Right lung (tissue), 10 donors: ENCODE results near the gene CTTNBP2. TPM values are rescaled to one million over a fixed set of nuclear protein-coding genes. Genes with fewer than 3 reads are reported as not detected.

ENCODE experiments used
- DNase-seq, 2 donors: peaks; one replicate each; pipeline ENCODE4 v3.0.0-alpha.2; 2013
- long read RNA-seq, 8 donors: transcript quantifications; one replicate each; lab custom pipeline, GENCODE V29; 2026
- polyA plus RNA-seq, 5 donors: library from polyadenylated mRNA; unstranded; fragments of 120-200 nt; gene quantifications; one replicate each; pipeline versions ENCODE4 v1.2.1 to v1.2.3, GENCODE V29; 2013; ENCODE audit warnings: inconsistent platforms in 1 of 5, low replicate concordance in 1 of 5; ENCODE audit not compliant: insufficient read length in 5 of 5, insufficient read depth in 1 of 5

The CTTNBP2 gene
- 10 to 100 TPM; 14.8 to 22.0 (median 19.6) TPM for polyA plus RNA-seq
- long read RNA-seq, donor 1, result 0 reads
- long read RNA-seq, donor 2, full-length matches to known transcripts, result 1 of 1 reads
- long read RNA-seq, donor 2, partial matches to known transcripts, result 0 of 1 reads
- long read RNA-seq, donor 2, other reads (novel, unspliced or antisense), result 0 of 1 reads
- long read RNA-seq, donor 3, result 0 reads
- long read RNA-seq, donor 4, result 0 reads
- long read RNA-seq, donor 5, result 0 reads
- long read RNA-seq, donor 6, full-length matches to known transcripts, result 1 of 1 reads
- long read RNA-seq, donor 6, partial matches to known transcripts, result 0 of 1 reads
- long read RNA-seq, donor 6, other reads (novel, unspliced or antisense), result 0 of 1 reads
- long read RNA-seq, donor 7, result 0 reads
- long read RNA-seq, donor 8, partial matches to known transcripts, result 0 of 1 reads
- long read RNA-seq, donor 8, other reads (novel, unspliced or antisense), result 0 of 1 reads

GRCh38 chr7:117873310-117874190 is at the start of gene CTTNBP2:
Gene CTTNBP2, minus strand, starts transcription at chr7:117873441. Its CDS starts 26 bp downstream, at chr7:117873415.
- DNase-seq, result peak; percentile 52 to 62

GRCh38 chr7:117916309-117916708 is 43.1 kb upstream of the CTTNBP2 start:
- DNase-seq, result no peak

- no peak for DNase-seq
These were observed 39.2 kb upstream of the CTTNBP2 start for GRCh38 chr7:117912421-117912820.

GRCh38 chr7:117908031-117908795 is 35.0 kb upstream of the CTTNBP2 start:
- DNase-seq, result no peak

- DNase-seq, result no peak
These were observed 33.9 kb upstream of the CTTNBP2 start for GRCh38 chr7:117907049-117907640.

GRCh38 chr7:117902314-117902889 is 29.2 kb upstream of the CTTNBP2 start:
- DNase-seq, result no peak

- DNase-seq, result no peak
These were observed 28.0 kb upstream of the CTTNBP2 start for GRCh38 chr7:117901089-117901797.

GRCh38 chr7:117896339-117896738 is 23.1 kb upstream of the CTTNBP2 start:
- no peak for DNase-seq

GRCh38 chr7:117895276-117895675 is 22.0 kb upstream of the CTTNBP2 start:
- no peak for DNase-seq

GRCh38 chr7:117894037-117894436 is 20.8 kb upstream of the CTTNBP2 start:
- DNase-seq, result no peak

GRCh38 chr7:117892821-117893220 is 19.6 kb upstream of the CTTNBP2 start:
- no peak for DNase-seq

- DNase-seq, result no peak
These were observed 16.4 kb upstream of the CTTNBP2 start for GRCh38 chr7:117889611-117890010.

GRCh38 chr7:117888627-117889026 is 15.4 kb upstream of the CTTNBP2 start:
- no peak for DNase-seq

- no peak for DNase-seq
These were observed 9.4 kb upstream of the CTTNBP2 start for GRCh38 chr7:117882594-117882993.

GRCh38 chr7:117876761-117877160 is 3.5 kb upstream of the CTTNBP2 start:
- DNase-seq, result no peak

GRCh38 chr7:117875566-117875965 is 2.3 kb upstream of the CTTNBP2 start:
- DNase-seq, result no peak

- DNase-seq, result no peak
These were observed 1.0 kb upstream of the CTTNBP2 start for GRCh38 chr7:117874191-117874700.

GRCh38 chr7:117872561-117873309 is 506 bp downstream of the CTTNBP2 start:
- no peak for DNase-seq
